HG02981 (cell line): ENCODE data around the gene LDB2.

Source experiments
- ATAC-seq: cut with Tn5 transposase; IDR thresholded peaks from one replicate; pipeline ENCODE4 v1.9.1; 2021; ENCODE audit warnings: mild to moderate bottlenecking, moderate library complexity; ENCODE audit not compliant: unreplicated experiment

The LDB2 gene

DNA sequence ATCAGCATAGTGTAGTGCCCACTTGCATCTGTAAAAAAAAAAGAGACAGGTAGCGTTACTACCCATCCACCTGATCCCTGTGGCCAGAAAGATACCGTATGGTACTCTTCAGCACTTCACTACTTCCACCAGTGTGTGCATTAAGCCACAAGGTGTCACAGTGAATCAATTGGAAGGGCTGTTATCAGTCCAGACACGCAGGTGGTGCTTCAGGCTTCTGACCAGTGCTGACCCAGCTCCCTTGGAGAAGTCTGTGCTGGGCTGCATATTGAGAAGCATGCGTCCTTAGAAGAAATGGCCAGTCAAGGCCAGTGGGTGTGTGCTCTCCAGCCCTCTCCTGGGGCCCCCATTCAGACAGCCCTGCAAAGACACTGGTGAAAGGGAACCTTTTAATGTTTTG lies 10.6 kb downstream of the LDB2 start:
- ATAC-seq, result no peak

DNA sequence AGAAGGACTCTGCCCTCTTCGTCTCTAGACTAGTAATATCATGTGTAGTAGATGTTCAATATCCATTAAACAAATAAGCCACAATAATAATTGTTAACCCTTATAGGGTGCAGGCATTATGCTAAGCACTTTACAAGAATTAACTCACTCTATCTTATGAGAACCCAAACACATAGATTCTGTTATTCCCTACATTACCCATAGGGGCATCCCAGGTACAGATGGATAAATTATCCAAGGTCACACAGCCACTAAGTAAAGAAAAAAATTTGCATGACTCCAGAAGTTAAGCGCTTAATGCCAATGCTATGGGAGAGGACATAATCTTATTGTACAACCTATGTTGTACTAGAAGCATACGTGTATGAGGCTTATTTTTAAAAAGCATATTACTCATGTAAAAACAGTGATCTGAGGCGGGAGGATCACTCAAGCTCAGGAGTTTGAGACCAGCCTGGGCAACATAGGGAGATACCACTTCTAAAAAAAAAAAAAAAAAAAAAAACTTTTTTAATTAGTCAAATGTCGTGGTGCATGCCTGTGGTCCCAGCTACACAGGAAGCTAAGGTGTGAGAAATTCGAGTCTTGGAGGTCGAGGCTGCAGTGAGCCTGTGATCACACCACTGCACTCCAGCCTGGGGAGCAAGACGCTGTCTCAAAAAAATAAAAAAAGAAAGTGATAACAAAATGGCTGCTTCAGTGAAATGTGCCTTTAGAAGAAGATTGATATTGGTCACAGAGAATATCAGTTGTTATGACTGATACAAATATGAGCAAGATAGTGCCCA lies 13.6 kb downstream of the LDB2 start:
- no peak for ATAC-seq

DNA sequence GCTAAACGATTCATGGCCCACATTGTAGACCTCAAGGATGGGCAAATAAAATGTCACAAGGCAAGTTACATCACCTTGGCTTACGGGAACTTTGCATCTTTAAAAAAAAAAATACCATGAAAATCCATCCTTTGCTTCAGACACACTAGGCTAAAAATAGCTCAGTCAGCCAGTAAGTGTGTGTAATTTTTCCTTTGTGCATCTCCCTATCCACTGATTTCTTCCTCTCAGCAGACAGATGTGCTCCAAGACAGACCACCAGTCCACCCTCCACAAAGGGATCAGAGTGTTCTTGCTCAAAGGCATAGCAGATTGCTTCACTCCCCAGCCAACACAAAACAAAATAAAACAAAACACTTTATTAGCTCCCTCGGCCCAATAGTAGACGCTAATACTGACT lies 14.6 kb downstream of the LDB2 start:
- ATAC-seq, result no peak

DNA sequence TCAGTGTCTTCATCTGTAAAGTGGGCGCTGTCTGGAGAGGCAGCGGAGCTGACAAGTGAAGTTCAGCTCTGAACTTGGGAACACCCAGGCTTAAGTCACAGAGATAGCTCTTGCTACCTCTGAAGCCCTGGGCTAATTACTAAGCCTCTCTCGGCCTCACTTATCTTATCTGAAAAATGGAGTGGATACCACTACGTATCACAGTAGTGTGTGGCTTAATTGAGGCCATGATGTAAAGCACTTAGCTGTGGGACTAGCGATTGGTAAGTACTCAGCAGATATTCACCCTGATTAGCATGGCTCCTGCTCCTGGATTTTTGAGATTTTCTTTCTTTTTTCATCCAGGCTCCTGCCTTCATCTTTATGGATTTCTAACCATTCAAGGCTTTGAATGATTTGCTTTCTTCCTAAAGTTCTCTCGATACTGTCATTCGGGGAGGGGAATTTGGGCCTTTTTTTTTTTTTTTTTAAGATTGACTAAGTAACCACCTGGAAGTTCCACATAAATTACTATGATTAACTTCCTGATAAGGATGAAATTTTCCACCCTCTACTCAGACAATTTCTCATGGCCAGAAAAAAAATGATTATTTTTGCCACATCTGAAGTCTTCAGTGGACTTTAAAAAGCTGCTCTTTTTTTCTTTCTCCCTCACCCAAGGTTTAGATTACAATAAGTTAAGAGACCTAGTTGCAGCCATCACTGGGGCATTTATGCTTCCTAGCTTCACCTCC lies 17.1 kb downstream of the LDB2 start:
- ATAC-seq, result no peak

DNA sequence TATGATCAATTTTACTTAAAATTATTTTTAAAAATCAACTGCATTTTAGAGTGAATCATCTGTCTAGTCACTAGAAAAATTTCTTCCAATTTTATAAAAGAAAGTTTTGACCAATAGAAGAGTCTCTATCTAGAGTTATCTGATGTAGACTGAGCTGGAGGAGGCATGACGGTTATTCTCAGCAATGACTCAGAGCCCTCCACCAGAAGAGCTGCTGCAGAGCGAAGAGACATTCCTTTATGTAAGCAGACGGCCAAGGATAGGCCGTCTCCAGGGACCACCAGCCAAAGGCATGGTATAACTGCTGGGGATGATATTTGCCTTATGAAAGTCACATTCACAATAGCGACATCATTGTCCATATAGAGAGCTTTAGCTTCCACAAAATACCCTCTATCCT lies 23.0 kb downstream of the LDB2 start:
- no peak for ATAC-seq

DNA sequence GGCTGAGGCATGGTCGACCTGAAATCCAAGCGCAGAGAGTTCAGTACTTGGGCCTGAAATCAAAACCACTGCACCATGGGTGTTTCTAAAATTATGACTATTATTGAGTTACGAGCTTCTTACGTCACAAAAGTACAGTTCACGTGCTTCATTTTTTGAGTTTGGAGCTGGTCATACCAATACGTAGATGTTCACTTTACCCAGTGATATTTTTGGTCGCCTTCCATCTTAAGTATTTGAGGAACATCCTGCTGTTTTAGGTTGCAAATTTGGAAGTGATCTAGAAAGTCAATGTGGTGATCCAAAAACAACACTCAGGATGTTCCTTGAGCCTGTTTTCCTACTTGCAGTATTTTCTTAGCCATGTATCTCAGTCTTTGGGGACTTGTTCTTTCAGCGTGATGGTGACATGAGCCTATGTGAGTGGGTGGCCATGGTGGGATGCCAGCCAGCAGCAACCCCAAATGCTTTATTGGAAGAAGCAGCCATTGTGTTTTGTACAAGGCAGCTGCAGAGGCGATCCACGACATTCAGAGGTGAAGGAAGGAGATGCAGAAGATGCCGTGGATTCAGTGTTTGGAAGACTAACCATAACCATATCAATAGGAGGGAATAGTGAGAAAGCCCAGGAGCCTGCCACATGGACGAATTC lies 28.7 kb downstream of the LDB2 start:
- ATAC-seq, result no peak

DNA sequence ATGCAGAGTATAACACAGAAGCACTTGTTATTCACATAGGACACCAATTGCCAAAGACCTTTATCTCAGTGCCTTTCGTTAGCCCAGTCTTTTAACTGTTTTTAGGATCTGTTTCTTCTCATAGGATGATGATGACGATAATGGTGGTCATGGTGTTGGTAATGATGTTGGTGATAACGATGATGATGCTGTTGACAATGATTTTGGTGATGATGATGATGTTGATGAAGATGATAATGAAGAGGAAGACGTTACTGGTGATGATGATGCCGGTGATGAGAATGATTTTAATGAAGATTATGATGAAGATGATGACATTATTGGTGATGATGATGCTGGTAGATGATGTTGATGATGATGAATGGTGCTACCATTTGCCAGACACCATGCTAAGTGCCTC lies 29.8 kb downstream of the LDB2 start:
- ATAC-seq, result no peak

DNA sequence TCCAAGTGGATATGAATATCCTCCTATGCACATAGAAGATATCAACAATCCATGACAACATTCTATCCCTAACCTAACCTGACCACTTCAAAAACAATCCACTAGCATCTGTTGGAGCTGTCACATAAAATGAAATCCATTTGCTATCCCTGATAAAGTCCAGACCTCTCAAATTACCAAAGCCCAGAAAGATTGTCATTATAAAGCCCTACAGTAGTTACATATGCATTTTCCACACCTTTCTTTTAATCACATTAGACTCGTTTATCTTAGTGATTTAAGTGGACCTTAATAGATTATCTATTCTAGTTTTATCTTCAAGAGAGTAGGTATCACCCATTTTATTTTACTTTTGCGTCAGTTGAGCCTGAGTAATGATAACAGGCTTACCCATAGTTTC lies 30.6 kb downstream of the LDB2 start:
- ATAC-seq, result no peak

DNA sequence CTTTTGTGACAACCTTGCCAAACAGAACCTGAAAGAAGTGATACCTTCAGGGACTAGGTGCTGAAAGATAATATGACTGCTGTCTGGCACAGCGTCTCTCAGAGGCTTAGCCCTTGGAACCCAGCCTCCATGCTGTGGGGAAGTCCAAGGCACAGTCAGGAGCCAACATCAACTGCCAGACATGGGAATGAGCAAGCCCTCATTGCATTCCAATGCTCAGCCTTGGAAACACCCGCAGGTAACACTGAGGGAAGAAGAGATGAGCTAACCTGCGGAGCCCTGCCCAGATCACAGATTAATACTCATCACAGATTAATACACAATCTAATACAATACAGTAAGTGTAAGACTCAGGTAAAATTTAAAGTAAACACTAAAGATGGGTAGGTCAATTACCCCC lies 31.5 kb downstream of the LDB2 start:
- no peak for ATAC-seq

DNA sequence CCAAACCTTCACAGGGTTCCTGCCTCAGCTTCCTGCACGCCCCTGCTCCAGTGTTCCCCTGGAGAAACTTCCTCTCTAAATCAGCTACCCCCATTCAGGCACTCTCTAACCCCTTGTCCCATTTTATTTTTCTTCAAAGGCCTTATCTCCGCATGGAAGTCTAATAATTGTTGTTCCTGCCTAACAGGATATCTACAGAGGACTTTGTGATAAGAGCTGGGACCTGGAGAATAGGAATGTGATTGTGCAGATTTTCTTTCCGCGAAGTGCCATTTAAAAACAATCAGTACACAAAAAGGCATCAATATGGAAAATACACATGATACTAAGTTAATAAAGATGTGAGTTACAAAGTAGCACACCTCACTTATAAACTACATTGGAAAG lies 32.6 kb downstream of the LDB2 start:
- no peak for ATAC-seq

DNA sequence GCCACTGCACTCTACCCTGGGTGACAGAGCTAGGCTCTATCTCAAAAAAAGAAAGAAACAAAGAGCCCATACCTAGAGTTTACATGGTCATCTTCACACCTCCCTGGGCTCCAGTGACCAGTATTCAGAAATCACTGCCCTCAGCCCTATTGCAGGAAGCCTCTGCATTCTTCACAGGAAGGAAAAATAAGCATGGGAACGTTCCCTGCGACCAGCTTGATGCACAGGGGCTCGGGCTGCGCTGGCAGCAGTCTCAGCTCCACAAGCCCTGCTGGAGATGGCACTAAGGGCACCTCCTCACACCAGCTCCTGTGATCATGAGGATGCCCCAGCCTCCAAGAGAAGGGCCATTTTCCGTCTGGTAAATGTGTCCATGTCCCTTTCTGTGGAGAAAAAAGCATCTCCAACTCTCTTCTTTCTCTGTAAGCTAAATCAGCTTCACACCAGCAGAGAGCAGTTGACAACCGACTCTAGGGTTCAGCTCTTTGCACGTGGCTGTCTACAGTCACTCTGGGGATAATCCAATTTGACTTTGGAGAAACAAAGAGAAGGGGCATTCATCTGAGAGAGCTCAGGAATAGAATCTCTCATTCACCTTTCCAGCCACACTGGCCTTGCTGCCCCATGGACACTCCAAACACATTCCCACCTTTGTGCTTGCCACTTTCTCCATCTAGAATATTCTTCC lies 33.1 kb downstream of the LDB2 start:
- ATAC-seq, result no peak

DNA sequence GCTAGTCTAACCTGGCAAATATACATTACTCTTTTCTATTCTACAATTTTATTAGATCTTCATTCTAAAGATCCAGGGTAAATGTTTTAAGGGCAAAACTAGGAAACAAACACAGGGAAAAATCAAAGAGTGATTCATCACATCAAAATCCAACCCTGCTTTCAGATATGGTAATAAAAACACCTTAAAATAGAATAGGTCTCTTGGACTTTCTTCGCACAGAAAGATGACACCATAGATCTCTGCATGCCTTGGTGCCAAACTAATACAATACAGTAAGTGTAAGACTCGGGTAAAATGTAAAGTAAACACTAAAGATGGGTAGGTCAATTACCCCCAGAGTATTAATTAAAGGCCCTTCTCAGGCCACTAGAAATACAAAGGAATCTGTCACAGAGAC lies 34.2 kb downstream of the LDB2 start:
- ATAC-seq, result no peak

DNA sequence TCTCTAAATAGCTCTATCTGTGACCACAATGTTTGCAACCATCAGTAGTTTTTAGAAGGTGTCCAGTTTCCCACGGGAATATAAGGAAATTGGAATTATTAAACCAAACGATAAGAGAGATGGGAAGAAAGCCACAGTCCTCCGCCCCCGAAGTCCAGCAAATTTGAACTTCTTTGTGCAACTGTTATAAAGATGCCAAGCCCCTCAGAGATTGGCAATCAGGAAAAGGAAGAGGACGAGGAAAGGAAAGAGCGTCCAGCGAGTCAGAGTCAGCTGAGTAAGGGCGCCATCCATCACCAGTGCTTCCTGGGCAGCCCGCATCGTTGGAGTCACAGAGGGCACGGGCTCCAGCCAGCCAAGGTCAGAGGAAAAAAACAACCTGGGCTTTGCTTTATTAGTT lies 35.7 kb downstream of the LDB2 start:
- no peak for ATAC-seq

DNA sequence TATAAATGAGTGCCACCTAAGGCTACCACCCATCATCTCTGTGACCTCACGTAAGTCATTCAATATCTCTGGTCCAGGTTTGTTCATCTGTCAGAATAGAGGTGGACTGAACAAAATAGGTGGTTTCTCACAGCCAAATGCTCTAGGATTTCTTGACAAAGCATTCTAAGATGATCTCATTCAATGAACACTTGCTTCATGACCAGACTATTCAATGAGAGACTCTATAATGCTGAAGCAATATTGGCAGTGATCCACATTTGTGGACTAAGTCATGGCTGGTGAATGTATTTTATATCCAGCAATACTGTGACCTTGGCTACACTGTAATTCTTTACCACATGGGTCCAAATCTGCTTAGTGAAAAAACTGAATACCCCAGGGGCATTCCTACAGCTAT lies 37.9 kb downstream of the LDB2 start:
- ATAC-seq, result no peak

DNA sequence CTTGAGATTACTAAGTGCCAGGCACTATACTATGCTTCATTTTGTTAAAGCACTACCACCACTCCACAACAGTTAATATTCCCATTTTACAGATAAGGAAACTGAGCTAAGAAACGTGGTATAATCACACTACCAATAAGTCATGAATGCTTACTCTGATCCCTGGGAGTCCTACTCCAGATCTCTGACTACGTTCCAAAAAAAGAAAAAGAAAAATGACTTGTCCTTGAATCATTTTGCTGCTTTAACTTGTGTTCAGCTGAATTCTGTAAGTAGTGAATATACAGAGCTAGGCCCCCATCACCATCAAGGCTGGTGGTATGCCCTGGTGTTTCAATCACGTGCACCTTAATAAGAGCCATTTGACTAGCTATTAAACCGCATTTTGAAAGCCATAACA lies 39.4 kb downstream of the LDB2 start:
- no peak for ATAC-seq

DNA sequence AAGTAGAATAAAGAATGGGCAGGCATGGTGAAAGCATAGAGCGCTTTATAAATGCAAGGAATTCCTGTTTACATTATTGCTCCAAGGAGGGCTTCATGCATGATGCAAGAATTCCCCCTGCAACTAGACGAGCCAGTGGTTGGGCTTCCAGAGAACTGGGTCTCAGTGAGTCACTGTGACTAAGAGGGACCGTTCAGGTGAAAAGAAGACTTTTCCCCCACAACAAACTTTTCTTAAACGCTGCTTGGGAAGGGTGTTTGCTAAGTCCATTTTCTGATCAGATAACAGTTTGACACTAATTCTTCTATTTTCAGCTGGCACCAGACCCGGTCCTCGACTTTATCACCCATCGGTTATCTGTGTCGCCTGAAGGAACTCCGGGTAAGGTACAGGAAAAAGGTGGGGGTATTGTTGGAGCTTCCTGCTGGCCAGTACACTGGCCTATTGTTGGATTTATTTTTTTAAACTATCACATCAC lies 40.1 kb downstream of the LDB2 start:
- no peak for ATAC-seq

DNA sequence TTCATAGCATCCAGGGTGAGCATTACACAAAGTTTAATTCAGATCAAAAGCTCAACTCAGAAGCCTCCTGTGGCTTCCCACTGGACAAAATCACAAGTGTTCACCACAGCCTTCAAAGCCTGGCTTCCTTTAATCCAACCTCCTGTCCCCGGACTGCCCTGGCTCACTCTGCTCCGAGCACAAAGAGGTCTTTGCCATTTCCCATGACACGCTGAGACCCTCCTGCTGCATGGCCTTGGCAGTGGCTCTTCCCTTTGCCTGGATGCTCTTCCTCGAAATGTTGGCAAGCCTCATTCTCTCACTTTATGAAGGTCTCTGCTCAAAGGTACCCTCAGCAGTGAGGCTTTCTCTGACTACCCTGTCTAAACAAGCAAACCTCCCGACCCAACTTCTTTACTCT lies 41.0 kb downstream of the LDB2 start:
- no peak for ATAC-seq

DNA sequence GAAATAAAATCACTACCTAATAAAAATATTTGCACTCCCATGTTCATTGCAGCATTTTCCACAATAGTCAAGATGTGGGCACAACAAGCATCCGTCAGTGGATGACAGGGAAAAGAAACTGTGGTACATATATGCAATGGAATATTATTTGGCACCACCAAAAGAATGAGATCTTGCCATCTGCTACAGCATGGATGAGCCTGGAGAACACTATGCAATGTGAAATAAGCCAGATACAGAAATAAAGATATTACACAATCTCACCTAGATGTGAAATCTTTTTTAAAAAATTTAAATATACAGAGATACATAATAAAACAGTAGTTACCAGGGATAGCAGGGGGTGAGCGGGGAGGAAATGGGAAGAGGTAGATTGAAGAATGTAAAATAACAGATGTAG lies 44.8 kb downstream of the LDB2 start:
- ATAC-seq, result no peak

DNA sequence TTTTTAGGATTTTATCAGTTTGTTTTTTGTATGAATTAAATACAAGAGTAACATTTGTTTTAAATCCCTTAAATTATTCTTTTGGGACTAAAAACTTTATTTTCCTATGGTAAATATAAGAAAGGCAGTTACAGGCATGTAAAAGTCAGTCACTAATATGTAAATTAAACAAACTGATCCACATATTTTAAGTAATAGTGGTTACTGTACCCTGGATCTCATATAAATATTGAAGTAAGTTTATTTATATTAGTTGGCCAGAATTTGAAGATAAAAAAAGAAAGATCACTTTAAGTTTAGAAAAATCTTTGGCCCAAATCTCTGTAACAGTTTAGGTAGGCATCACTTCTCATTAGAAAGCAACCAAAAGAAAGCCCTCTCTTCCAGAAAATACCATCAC lies 45.8 kb downstream of the LDB2 start:
- ATAC-seq, result no peak

DNA sequence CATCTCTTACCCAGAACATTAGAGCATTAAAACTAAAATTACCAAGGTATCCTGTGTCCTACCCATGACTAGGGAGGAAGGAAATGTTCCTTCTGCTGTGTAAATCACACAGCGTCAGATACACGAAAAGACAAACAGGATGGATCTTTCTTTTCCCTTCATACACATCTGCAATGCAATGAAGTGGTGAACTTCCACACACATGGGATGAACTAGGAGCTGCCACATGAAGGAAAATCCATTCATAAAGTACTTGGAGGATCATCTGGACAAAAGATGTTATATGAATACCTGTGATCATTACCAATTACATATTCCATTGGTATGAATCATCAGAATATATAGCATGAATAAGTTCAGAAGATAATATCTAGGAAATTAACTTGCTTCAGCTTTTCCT lies 46.2 kb downstream of the LDB2 start:
- ATAC-seq, result no peak

DNA sequence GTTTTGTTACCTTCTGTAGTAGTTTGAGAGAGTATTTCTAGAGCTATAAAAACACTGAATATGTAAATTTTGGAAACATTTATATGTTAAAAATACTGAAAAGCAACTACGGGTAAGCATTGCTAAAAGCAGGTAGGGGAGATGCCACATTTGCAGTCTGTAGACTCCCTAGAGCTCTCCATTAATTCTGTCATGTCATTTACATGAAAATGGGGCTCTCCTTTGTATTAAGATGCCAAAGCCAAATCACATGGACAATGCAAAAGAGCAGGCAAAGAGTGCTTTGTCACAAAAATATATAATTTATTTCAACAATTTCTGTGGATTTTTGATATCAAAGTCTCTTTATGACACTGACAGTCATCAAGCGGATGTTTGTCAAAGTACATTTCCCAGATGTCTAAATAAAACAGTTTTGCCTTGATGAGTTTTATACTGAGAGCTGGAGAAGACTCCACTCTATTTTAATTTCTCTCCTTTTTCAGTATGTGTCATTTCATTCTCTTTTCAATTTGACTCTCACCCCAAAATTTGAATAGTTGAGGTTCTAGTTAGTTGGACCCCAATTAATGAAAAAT lies 51.8 kb downstream of the LDB2 start:
- no peak for ATAC-seq
